ENCODE data around the gene ZNF547.

The ZNF547 gene

GRCh38 chr19:57419439-57419838 is 56.1 kb downstream of the ZNF547 start:
- Histone ChIP-seq H3K9ac (no peak overlapping the region), H3K79me2 (ENCODE audit: insufficient read depth, low read depth) (no peaks in the 10 kb centered on the region), H3K4me1 (ENCODE audit: low read depth, poor library complexity, severe bottlenecking) (no peaks in the 10 kb centered on the region), H3K4me2 (no peak overlapping the region), H3K4me3 (IDR thresholded peaks at IDR 0.05; ENCODE audit: insufficient read depth, low read depth, low read length) (no peak overlapping the region), H4K20me1 (ENCODE audit: insufficient read depth) (no peaks in the 10 kb centered on the region), H3K27ac (no peak overlapping the region), H3K36me3 (ENCODE audit: insufficient read depth) (peaks cover 33% of the 10 kb centered on the region; the same call in 1 of the 2 replicates), H3K27me3 (ENCODE audit: insufficient read depth, low read depth) (no peaks in the 10 kb centered on the region), H2AFZ (ENCODE audit: low read depth) (no peak overlapping the region)
- no peak for TF ChIP-seq CTCF (conservative IDR thresholded peaks at IDR 0.05; ENCODE audit: low read depth, low read length)

GRCh38 chr19:57421037-57421436 is 57.7 kb downstream of the ZNF547 start:
- Histone ChIP-seq H3K36me3 (ENCODE audit: insufficient read depth) (peaks cover 33% of the 10 kb centered on the region; the same call in 1 of the 2 replicates), H4K20me1 (ENCODE audit: insufficient read depth) (no peaks in the 10 kb centered on the region), H3K4me2 (no peak overlapping the region), H3K79me2 (ENCODE audit: insufficient read depth, low read depth) (no peaks in the 10 kb centered on the region), H3K27me3 (ENCODE audit: insufficient read depth, low read depth) (no peaks in the 10 kb centered on the region), H3K4me1 (ENCODE audit: low read depth, poor library complexity, severe bottlenecking) (no peaks in the 10 kb centered on the region), H2AFZ (ENCODE audit: low read depth) (no peak overlapping the region), H3K27ac (no peak overlapping the region), H3K4me3 (IDR thresholded peaks at IDR 0.05; ENCODE audit: insufficient read depth, low read depth, low read length) (no peak overlapping the region), H3K9ac (no peak overlapping the region)
- TF ChIP-seq CTCF (conservative IDR thresholded peaks at IDR 0.05; ENCODE audit: low read depth, low read length) = no peak

All from KMS-11 (cell line).